ENCODE measurements around the gene NPR1.
A peak's percentile ranks its signal among the peaks of the same experiment; 100 is the strongest.

NPR1 gene

DNA sequence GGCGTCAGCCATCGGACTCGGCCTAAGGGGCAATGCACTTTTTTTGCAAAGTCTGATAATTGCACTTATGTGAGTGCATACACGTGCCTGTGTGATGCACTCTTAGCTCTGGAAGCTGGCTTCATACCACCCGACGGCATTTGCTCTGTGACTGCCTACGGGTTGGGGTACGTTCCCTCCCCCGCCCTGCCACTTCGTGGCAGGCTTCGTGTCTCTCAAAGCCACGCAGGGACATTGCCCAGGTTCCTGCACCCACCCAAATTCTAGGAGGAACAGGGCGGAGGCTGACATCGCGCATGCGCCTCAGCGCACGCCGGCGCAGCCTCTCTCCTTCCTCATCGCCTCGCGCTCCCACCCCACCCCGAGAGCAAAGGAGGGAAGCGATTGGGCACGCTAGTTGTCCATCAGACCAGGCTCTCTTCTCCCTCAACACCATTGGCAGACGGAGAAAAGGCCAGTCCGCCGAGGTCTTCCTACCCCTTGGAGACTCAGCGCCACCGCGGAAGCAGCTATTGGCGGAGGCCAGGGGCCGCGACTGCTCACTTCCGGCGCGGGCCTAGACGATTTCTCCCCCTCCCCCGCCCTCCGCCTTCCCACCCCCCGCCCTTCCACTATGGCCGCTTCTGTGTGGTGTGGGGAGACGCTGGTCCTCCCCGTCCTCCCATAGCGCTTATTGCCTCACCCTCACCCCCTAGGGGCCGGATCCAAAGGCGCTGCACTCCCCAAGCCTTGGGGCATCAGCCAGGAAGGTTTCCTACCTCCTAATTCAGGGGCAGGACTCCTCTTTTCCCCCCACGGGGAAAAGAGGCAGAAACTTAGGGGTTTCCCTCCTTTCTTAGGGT, 49.2 kb downstream of the NPR1 start, which contains the start of gene INTS3 (continued):
- peak; percentile 69 for TF ChIP-seq KLF1 (tag by site-specific recombination; IDR thresholded peaks at IDR 0.05)
- no peak for TF ChIP-seq ZNF239 (tag by site-specific recombination; IDR thresholded peaks at IDR 0.05)
- TF ChIP-seq YY1 (tag by site-specific recombination; IDR thresholded peaks at IDR 0.05) = peak; percentile 52; the same call in 1 of the 2 replicates
- 0 out of 2 replicates have a peak, but pooled peaks have one; percentile 0 for TF ChIP-seq GLI4 (tag by site-specific recombination; IDR thresholded peaks at IDR 0.05)
- TF ChIP-seq ZNF324 (tag by site-specific recombination; IDR thresholded peaks at IDR 0.05) = 0 out of 2 replicates have a peak, but pooled peaks have one; percentile 20
- TF ChIP-seq, protein P1, sequence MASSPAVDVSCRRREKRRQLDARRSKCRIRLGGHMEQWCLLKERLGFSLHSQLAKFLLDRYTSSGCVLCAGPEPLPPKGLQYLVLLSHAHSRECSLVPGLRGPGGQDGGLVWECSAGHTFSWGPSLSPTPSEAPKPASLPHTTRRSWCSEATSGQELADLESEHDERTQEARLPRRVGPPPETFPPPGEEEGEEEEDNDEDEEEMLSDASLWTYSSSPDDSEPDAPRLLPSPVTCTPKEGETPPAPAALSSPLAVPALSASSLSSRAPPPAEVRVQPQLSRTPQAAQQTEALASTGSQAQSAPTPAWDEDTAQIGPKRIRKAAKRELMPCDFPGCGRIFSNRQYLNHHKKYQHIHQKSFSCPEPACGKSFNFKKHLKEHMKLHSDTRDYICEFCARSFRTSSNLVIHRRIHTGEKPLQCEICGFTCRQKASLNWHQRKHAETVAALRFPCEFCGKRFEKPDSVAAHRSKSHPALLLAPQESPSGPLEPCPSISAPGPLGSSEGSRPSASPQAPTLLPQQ (tag by site-specific recombination; IDR thresholded peaks at IDR 0.05) = 0 out of 2 replicates have a peak, but pooled peaks have one; percentile 24
- TF ChIP-seq, protein P2, sequence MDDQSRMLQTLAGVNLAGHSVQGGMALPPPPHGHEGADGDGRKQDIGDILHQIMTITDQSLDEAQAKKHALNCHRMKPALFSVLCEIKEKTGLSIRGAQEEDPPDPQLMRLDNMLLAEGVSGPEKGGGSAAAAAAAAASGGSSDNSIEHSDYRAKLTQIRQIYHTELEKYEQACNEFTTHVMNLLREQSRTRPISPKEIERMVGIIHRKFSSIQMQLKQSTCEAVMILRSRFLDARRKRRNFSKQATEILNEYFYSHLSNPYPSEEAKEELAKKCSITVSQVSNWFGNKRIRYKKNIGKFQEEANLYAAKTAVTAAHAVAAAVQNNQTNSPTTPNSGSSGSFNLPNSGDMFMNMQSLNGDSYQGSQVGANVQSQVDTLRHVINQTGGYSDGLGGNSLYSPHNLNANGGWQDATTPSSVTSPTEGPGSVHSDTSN (CRISPR knock-in tag; IDR thresholded peaks at IDR 0.05) = peak; percentile 87; the same call in 1 of the 2 replicates
- TF ChIP-seq, protein P3, sequence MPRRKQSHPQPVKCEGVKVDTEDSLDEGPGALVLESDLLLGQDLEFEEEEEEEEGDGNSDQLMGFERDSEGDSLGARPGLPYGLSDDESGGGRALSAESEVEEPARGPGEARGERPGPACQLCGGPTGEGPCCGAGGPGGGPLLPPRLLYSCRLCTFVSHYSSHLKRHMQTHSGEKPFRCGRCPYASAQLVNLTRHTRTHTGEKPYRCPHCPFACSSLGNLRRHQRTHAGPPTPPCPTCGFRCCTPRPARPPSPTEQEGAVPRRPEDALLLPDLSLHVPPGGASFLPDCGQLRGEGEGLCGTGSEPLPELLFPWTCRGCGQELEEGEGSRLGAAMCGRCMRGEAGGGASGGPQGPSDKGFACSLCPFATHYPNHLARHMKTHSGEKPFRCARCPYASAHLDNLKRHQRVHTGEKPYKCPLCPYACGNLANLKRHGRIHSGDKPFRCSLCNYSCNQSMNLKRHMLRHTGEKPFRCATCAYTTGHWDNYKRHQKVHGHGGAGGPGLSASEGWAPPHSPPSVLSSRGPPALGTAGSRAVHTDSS (tag by site-specific recombination; IDR thresholded peaks at IDR 0.05) = peak; percentile 82
- TF ChIP-seq, protein P4, sequence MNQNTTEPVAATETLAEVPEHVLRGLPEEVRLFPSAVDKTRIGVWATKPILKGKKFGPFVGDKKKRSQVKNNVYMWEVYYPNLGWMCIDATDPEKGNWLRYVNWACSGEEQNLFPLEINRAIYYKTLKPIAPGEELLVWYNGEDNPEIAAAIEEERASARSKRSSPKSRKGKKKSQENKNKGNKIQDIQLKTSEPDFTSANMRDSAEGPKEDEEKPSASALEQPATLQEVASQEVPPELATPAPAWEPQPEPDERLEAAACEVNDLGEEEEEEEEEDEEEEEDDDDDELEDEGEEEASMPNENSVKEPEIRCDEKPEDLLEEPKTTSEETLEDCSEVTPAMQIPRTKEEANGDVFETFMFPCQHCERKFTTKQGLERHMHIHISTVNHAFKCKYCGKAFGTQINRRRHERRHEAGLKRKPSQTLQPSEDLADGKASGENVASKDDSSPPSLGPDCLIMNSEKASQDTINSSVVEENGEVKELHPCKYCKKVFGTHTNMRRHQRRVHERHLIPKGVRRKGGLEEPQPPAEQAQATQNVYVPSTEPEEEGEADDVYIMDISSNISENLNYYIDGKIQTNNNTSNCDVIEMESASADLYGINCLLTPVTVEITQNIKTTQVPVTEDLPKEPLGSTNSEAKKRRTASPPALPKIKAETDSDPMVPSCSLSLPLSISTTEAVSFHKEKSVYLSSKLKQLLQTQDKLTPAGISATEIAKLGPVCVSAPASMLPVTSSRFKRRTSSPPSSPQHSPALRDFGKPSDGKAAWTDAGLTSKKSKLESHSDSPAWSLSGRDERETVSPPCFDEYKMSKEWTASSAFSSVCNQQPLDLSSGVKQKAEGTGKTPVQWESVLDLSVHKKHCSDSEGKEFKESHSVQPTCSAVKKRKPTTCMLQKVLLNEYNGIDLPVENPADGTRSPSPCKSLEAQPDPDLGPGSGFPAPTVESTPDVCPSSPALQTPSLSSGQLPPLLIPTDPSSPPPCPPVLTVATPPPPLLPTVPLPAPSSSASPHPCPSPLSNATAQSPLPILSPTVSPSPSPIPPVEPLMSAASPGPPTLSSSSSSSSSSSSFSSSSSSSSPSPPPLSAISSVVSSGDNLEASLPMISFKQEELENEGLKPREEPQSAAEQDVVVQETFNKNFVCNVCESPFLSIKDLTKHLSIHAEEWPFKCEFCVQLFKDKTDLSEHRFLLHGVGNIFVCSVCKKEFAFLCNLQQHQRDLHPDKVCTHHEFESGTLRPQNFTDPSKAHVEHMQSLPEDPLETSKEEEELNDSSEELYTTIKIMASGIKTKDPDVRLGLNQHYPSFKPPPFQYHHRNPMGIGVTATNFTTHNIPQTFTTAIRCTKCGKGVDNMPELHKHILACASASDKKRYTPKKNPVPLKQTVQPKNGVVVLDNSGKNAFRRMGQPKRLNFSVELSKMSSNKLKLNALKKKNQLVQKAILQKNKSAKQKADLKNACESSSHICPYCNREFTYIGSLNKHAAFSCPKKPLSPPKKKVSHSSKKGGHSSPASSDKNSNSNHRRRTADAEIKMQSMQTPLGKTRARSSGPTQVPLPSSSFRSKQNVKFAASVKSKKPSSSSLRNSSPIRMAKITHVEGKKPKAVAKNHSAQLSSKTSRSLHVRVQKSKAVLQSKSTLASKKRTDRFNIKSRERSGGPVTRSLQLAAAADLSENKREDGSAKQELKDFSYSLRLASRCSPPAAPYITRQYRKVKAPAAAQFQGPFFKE (tag by site-specific recombination; IDR thresholded peaks at IDR 0.05; ENCODE audit: borderline replicate concordance) = no peak
- TF ChIP-seq, protein P5, sequence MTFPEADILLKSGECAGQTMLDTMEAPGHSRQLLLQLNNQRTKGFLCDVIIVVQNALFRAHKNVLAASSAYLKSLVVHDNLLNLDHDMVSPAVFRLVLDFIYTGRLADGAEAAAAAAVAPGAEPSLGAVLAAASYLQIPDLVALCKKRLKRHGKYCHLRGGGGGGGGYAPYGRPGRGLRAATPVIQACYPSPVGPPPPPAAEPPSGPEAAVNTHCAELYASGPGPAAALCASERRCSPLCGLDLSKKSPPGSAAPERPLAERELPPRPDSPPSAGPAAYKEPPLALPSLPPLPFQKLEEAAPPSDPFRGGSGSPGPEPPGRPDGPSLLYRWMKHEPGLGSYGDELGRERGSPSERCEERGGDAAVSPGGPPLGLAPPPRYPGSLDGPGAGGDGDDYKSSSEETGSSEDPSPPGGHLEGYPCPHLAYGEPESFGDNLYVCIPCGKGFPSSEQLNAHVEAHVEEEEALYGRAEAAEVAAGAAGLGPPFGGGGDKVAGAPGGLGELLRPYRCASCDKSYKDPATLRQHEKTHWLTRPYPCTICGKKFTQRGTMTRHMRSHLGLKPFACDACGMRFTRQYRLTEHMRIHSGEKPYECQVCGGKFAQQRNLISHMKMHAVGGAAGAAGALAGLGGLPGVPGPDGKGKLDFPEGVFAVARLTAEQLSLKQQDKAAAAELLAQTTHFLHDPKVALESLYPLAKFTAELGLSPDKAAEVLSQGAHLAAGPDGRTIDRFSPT (tag by site-specific recombination; IDR thresholded peaks at IDR 0.05) = peak; percentile 22; the same call in 1 of the 2 replicates
- TF ChIP-seq ZNF629 (tag by site-specific recombination; IDR thresholded peaks at IDR 0.05) = no peak
- TF ChIP-seq, protein P6, sequence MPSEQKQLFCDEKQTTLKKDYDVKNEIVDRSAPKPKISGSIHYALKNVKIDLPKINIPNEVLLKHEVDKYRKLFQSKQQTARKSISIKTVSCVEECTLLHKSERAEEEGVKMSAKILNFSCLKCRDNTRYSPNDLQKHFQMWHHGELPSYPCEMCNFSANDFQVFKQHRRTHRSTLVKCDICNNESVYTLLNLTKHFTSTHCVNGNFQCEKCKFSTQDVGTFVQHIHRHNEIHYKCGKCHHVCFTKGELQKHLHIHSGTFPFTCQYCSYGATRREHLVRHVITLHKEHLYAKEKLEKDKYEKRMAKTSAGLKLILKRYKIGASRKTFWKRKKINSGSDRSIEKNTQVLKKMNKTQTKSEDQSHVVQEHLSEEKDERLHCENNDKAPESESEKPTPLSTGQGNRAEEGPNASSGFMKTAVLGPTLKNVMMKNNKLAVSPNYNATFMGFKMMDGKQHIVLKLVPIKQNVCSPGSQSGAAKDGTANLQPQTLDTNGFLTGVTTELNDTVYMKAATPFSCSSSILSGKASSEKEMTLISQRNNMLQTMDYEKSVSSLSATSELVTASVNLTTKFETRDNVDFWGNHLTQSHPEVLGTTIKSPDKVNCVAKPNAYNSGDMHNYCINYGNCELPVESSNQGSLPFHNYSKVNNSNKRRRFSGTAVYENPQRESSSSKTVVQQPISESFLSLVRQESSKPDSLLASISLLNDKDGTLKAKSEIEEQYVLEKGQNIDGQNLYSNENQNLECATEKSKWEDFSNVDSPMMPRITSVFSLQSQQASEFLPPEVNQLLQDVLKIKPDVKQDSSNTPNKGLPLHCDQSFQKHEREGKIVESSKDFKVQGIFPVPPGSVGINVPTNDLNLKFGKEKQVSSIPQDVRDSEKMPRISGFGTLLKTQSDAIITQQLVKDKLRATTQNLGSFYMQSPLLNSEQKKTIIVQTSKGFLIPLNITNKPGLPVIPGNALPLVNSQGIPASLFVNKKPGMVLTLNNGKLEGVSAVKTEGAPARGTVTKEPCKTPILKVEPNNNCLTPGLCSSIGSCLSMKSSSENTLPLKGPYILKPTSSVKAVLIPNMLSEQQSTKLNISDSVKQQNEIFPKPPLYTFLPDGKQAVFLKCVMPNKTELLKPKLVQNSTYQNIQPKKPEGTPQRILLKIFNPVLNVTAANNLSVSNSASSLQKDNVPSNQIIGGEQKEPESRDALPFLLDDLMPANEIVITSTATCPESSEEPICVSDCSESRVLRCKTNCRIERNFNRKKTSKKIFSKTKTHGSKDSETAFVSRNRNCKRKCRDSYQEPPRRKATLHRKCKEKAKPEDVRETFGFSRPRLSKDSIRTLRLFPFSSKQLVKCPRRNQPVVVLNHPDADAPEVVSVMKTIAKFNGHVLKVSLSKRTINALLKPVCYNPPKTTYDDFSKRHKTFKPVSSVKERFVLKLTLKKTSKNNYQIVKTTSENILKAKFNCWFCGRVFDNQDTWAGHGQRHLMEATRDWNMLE (tag by site-specific recombination; conservative IDR thresholded peaks at IDR 0.05; ENCODE audit: low read depth) = peak; percentile 50; the same call in 1 of the 2 replicates
- TF ChIP-seq EGR2 (tag by site-specific recombination; IDR thresholded peaks at IDR 0.05; ENCODE audit: low read depth) = peak; percentile 64
- no peak for TF ChIP-seq ZNF155 (tag by site-specific recombination; IDR thresholded peaks at IDR 0.05)
- no peak for TF ChIP-seq ZNF664 (tag by site-specific recombination; IDR thresholded peaks at IDR 0.05)
- TF ChIP-seq ZNF221 (tag by site-specific recombination; IDR thresholded peaks at IDR 0.05; ENCODE audit: borderline replicate concordance) = no peak
- no peak for TF ChIP-seq MYNN (tag by site-specific recombination; IDR thresholded peaks at IDR 0.05; ENCODE audit: borderline replicate concordance)
- TF ChIP-seq ZNF211 (tag by site-specific recombination; IDR thresholded peaks at IDR 0.05; ENCODE audit: low read depth) = no peak
- TF ChIP-seq ZEB2 (tag by site-specific recombination; IDR thresholded peaks at IDR 0.05) = no peak
- no peak for TF ChIP-seq SCRT1 (tag by site-specific recombination; IDR thresholded peaks at IDR 0.05; ENCODE audit: borderline replicate concordance)
- peak; percentile 99 for TF ChIP-seq SP2 (tag by site-specific recombination; IDR thresholded peaks at IDR 0.05)

All from HEK293 (cell line).